HG02798 (cell line): Measurements from ENCODE around the gene CETN2.
"Not testable (repeated sequence)": the region's sequence is repeated elsewhere in the genome, so short reads cannot be mapped to it uniquely, and the experiment has no call there.

Source experiments
- ATAC-seq: cut with Tn5 transposase; IDR thresholded peaks from one replicate; pipeline ENCODE4 v1.9.1; 2021; ENCODE audit warnings: mild to moderate bottlenecking; ENCODE audit not compliant: unreplicated experiment, poor library complexity

CETN2 gene

DNA sequence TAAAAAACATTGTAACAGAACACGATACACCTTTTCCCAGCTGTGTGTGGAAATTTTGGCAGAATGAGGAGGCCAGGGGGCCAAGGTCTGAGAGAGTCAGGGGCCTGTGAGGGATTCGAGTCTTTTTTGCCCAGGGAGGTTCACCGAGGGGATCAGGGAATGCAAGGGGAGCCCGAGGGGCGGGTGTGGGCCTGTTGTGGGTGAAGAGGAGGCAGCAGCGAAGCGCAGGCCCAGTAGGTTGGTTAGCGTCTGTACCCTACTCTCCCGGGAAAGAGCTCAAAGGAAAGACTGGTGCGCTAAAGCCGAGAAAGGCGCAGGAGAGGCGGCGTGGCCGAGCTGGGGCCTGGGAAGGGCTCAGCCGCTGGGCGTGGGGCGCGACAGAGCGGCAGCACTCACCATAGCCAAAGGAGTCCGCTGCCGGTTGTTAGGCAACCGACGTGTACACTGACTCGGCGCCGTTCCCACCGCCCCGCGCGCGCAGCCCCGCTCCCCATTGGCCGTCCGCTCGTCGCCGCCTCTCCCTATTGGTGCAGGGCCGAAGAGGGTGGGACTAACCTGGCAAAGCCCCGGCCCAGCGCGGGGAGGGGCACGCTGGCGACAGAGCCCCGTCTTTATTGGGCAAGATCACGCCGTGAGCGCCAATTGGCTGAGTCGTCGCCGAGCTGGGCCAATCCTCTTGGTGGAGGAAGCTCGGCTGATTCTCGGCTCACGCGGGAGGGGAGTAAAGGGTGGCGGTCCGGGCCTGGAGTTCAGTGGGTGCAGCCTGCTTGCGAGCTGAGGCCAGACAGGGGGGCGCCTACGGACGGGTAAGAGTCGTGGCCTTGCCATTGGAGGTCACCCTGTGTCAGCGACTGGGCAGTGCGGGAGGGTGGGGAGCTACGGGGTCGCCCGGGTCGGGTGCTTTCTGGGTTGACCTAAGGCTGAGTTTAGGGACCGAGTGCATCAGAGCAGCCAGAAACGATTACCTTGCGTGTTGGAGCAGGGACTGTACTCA lies at the start of gene CETN2, which contains the start of gene NSDHL:
TSS of gene CETN2 (minus strand) at position 446 of the 994 bp plus-strand sequence. CDS start at position 399, 47 bp downstream.
TSS of gene NSDHL (plus strand) at position 752 of the 994 bp plus-strand sequence. CDS start 15,262 bp downstream, outside the sequence.
- ATAC-seq: peak; percentile 99

DNA sequence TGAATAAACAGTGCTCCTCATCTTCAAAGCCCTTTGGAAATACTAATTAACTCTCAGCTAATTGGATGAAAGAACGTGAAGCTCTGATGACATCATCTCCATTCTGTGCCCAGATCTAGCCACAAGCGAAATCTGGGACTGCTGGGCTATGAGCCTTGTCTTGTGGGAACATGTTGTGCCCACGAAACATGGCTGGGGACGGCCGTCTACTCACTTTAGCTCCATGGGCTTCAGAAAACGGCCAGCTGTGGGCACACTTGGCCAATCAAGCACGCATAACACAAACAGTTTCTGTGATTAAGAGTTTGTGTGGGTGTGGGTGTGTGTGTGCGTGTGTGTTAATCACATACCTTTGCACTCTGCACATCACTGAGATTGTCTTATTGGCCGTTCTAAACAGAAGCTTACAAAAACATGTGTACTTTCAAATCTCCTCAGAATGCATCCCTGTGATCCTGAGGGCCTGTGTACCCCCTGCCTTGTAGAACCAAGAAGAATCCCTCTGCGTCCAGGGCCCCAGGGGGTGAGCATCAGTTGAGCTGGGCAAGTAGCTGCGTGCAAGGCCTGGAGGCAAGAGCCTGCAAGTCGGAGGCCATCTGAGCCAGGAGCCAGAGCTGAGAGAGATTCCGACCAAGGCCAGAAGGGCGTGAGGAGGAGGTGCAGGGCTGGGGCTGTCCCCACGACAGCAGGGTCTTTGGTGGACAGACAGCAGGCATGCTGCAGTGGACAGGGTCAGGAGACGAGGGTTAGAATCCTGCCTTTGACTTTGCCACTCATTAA lies 48.6 kb upstream of the CETN2 start:
- no peak for ATAC-seq

GRCh38 chrX:152876931-152877840 lies 46.6 kb upstream of the CETN2 start:
- no peak for ATAC-seq

DNA sequence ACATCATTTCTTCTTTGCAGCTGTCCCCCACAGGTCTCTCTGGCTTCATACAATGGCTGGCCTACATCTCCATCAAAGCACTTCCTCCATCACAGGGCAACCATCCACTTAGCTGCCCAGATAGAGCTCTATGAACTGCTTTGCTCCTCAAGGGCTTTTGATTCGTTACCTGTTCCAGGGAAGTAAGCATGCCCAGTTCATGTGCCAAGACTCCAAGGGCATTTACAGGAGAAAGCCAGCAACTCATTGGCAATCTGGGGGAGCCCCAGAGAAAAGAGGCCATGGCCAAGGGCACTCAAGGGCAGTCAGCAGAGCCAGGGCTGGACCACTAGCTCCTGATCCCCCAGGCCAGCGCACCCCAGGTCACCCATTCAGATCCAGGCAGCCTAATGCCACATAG lies 42.8 kb upstream of the CETN2 start:
- no peak for ATAC-seq

DNA sequence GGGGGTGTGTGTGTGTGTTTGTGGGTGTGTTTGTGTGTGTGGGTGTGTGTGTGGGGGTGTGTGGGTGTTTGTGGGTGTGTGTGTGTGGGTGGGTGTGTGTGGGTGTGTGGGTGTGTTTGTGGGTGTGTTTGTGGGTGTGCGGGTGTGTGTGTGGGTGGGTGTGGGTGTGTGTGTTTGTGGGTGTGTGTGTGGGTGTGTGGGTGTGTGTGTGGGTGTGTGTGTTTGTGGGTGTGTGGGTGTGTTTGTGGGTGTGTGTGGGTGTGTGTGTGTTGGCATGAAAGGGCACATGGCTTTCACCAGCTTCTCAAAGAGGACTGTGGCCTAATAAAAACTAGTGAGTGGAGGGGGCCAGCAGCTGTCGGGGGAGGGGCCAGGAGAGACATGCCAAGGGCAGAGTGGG lies 42.0 kb upstream of the CETN2 start:
- no peak for ATAC-seq

DNA sequence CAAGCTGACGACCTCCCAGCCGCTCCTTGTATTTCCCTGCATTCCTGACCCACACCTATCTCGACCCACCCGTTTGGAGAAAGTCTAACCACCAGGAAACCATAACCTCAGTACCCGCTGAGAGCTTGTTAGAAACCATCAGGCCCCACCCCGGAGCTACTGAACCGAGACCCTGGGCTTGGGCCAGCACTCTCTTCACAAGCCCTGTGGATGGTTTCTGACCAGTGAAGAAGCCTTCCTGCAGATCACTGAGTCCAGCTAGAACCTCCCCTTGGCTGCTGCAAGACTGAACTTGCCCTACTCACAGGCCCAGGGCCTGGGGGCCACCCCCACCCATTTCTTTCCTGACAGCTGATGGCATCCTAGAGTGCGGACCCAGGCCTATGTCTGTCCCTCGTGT lies 40.7 kb upstream of the CETN2 start:
- no peak for ATAC-seq

GRCh38 chrX:152869972-152870371 lies 39.4 kb upstream of the CETN2 start:
- ATAC-seq: no peak

DNA sequence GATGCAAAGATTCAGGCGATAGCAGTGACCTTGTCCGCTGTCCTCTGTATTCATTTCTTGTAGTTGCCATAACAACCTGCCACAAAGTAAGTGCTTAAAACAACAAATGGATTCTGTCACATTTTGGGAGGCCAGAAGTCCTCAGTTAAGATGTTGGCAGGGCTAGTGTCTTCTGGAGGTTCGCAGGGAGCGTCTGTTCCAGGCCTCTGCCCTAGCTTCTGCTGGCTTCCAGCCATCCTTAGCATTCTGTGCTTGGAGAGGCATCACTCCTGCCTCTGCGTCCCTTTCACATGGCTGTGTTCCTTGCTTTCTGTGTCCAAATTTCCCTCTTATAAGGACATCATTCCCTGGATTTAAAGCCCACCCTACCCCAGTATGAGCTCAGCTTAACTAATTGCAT lies 35.8 kb upstream of the CETN2 start:
- no peak for ATAC-seq

DNA sequence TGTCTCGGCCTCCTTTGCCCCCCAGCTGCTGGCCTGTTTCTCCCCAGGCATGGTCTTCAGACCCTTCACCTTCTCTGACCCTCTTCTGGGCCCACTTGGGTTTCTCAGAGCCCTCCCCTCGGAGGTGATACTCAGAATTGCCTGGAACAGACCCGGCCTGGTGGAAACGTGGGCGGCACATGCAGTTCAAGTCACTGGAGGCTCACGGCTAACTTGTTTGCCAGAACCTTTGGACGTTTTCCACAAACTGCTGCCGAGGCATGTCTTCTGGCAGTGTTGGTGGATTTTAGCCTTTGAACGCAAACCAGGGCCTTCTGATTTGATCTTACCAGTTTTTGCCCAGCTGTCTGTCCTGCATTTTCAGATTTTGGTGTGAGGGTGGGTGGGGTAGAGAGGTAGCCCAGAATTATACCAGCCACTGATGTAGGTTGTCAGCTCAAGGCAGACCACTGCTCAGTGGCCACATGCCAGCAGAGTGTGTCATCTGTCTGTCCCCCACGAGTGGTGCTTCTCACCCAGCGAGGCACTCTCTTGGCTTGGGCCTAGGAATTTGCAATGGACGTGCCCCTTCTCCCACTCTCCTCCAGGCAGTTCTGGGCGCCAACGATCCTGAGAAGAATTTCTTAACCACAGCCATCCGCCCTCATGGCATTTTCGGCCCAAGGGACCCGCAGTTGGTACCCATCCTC lies 34.8 kb upstream of the CETN2 start:
- no peak for ATAC-seq

DNA sequence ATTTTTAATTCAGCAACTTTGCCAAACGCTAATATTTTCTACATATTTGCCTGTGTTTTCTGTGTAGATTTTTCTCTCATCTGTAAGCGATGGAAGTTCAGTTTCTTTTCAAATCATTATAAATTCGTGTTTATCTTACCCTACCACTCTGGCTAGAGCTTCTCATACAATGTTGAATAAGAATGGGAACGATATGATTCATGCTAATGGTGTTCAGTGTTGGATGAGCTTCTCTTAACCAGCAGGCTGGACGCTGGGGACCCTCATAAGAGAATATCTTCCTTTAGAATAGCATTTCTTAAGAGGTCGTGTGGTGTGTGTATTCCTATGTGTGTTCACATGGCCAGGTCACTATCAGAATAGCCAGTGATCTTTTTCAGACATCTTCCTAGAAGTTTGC lies 31.3 kb upstream of the CETN2 start:
- no peak for ATAC-seq

DNA sequence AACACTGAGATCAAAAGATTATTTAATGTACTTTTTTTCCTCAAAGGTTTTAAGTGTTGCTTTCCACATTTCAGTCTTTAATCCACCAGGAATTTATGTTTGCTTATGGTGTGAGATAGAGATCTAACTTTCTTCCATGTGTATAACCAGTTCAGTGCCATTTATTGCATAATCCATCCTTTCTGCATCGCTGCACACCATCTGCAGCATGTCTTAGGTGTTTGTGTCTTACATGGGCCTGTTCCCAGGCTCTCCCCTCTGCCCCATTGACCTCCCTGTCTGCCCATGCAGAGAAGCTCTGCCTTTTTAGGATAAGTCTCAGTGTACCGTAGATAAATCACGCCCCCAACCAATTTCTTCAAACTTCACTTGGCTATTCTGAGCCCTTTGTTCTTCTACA lies 30.6 kb upstream of the CETN2 start:
- ATAC-seq: no peak

DNA sequence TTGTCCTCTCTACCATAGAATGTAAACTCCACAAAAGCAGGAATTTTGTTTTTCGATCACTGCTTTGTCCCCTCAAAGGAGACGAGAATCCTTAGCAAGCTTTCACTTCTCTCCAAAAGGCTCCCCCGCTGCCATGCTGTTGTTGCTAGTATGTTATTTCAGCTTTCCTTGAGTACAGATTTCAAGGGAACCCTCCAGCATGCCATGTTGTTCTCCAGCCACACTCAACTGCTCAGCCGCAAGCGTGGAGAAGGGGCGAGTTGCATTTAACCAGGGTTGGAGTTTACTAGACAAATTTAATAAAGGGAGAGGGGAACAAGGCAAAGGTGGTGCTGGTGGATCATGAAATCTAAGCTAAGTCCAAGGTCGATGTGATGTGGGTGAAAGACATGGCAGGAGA lies 23.4 kb upstream of the CETN2 start:
- no peak for ATAC-seq

DNA sequence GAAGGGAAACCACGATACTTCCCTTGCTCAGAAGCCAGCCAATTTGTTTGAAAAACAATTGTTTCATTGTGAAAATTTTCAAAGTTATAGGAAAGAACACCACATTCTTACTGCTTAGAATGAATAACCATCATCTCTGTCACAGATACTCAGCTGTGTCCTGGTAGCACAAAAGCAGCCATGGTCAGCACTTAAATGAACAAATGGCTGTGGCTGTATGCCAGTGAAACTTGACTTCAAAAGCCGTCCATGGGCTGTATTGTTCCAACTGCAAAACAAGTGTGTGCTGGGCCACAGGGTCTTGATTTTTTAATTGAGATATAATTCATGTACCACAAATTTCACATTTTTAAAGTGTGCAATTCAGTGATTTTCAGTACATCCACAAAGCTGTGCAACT lies 19.9 kb upstream of the CETN2 start:
- ATAC-seq: no peak

- ATAC-seq: no peak
These were observed 16.7 kb upstream of the CETN2 start for GRCh38 chrX:152847281-152847680.

DNA sequence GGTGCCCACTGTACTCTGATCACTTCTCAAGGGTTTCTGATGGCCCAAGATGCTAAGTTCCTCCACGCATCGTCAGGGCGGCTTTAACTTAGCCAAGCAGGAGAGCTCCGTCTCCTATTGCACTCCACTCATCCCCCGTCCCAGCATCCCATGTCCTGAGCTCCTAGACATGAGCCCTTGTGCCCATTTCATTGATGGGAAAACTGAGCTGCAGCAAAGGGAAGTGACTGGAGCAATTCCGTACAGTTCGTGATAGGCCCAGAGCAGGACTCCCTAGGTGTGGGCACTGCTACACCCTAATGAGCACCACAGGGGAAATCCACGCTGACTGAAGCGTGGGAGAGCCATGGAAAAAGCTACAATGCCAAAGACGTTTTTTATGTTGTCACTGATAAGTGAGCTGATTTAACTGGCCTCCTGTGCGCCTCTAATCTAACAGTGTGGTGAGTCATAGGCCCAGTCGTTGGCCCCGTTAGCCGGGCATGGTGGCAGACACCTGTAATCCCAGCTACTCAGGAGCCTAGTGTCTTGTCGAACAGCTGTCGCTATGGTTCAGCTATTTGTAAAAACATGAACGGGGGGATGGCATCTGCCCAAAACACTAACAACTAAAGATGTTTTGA lies 15.2 kb upstream of the CETN2 start:
- ATAC-seq: no peak

DNA sequence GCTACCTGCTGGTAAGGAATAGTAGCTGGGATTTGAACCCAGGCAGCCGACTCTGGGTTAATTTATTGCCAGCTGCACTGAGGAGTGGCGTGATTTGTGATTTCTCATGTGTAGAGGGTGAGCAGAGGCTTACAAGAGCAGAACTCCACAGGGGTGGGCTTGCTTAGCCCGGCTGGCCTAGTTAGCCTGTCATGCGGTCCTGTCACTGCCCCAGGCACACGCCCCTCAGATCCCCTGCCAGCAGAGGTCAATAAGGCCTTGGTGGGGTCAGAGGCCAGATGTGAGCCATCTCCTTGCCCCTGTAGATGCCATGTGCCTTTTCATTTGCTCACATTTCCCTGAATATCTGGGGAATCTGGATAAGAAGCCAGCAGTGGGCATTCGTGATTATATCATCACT lies 13.7 kb upstream of the CETN2 start:
- no peak for ATAC-seq

GRCh38 chrX:152843852-152844251 lies 13.3 kb upstream of the CETN2 start:
- ATAC-seq: no peak

- ATAC-seq: no peak
These were observed 12.3 kb upstream of the CETN2 start for GRCh38 chrX:152842772-152843338.

GRCh38 chrX:152835470-152835869 lies 4.9 kb upstream of the CETN2 start:
- ATAC-seq: not testable (repeated sequence)
